ENCODE measurements around the gene FSTL4.
"Not testable (repeated sequence)": the region's sequence is repeated elsewhere in the genome, so short reads cannot be mapped to it uniquely, and the experiment has no call there.

The FSTL4 gene

DNA sequence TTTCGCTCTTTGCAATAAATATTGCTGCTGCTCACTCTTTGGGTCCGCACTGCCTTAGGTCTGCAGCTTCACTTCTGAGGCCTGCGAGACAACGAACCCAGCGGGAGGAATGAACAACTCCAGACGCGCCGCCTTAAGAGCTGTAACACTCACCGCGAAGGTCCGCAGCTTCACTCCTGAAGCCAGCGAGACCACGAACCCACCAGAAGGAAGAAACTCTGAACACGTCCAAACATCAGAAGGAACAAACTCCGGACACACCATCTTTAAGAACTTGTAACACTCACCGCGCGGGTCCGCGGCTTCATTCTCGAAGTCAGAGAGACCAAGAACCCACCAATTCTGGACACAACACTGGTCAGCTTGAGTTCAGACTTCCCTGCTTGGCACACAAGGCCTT lies 217.1 kb downstream of the FSTL4 start:
- H3K4me1 ChIP-seq (ENCODE audit: control insufficient read depth in 2 of 2, insufficient read depth in 2 of 2, low read length in 2 of 2); H3K27me3 ChIP-seq (ENCODE audit: control insufficient read depth in 2 of 2, insufficient read depth in 2 of 2, low read length in 2 of 2); H3K9ac ChIP-seq (ENCODE audit: low read depth in 1 of 2, low read length in 2 of 2); H3K4me3 ChIP-seq (ENCODE audit: low read length in 2 of 2); H3K36me3 ChIP-seq (ENCODE audit: control insufficient read depth in 2 of 2, insufficient read depth in 2 of 2, low read length in 2 of 2); H3K9me3 ChIP-seq (ENCODE audit: control insufficient read depth in 2 of 2, low read length in 2 of 2); H3K27ac ChIP-seq (ENCODE audit: low read depth in 2 of 2, low read length in 2 of 2): not testable (repeated sequence)

- not testable (repeated sequence) for H3K36me3 ChIP-seq (ENCODE audit: control insufficient read depth in 2 of 2, insufficient read depth in 2 of 2, low read length in 2 of 2); H3K4me1 ChIP-seq (ENCODE audit: control insufficient read depth in 2 of 2, insufficient read depth in 2 of 2, low read length in 2 of 2); H3K4me3 ChIP-seq (ENCODE audit: low read length in 2 of 2); H3K27ac ChIP-seq (ENCODE audit: low read depth in 2 of 2, low read length in 2 of 2); H3K9ac ChIP-seq (ENCODE audit: low read depth in 1 of 2, low read length in 2 of 2); H3K27me3 ChIP-seq (ENCODE audit: control insufficient read depth in 2 of 2, insufficient read depth in 2 of 2, low read length in 2 of 2); H3K9me3 ChIP-seq (ENCODE audit: control insufficient read depth in 2 of 2, low read length in 2 of 2)
Measured at GRCh38 chr5:133394477-133394817, 217.9 kb downstream of the FSTL4 start.

DNA sequence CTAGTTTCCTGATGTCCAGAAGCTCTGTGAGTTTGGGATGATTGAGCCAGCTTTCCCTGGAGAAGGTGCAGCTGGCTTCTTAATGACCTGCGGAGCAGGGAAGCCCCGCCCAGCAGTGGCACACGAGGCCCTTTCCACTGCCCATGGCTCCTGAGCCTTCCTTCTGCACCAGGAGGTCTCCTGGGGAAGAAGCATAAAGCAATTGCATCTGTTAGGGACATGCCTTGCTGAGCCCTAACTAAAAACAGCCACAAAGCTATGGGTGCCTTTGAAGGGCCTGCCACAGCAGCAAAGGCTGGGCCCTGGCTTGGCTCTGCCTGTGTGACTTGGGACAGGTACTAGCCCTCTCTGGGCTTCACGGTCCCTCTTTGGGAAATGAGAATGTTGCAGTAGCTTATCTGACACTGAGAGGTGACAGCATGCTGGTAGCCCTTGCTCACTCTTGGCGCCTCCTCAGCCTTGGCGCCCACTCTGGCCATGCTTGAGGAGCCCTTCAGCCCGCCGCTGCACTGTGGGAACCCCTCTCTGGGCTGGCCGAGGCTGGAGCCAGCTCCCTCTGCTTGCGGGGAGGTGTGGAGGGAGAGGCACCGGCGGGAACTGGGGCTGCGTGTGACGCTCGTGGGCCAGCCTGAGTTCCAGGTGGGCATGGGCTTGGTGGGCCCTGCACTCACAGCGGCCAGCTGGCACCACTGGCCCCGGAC lies 218.4 kb downstream of the FSTL4 start:
- peaks cover 0 to 4% of the 10 kb centered on the region in 2 donors for H3K27me3 ChIP-seq (ENCODE audit: control insufficient read depth in 2 of 2, insufficient read depth in 2 of 2, low read length in 2 of 2)
- H3K4me3 ChIP-seq (ENCODE audit: low read length in 2 of 2), result no peak overlapping the region
- no peaks in the 10 kb centered on the region for H3K9me3 ChIP-seq (ENCODE audit: control insufficient read depth in 2 of 2, low read length in 2 of 2)
- H3K36me3 ChIP-seq (ENCODE audit: control insufficient read depth in 2 of 2, insufficient read depth in 2 of 2, low read length in 2 of 2), result no peaks in the 10 kb centered on the region
- no peak overlapping the region for H3K9ac ChIP-seq (ENCODE audit: low read depth in 1 of 2, low read length in 2 of 2)
- no peaks in the 10 kb centered on the region for H3K4me1 ChIP-seq (ENCODE audit: control insufficient read depth in 2 of 2, insufficient read depth in 2 of 2, low read length in 2 of 2)
- H3K27ac ChIP-seq (ENCODE audit: low read depth in 2 of 2, low read length in 2 of 2), result no peak overlapping the region

GRCh38 chr5:133392448-133392847 lies 219.9 kb downstream of the FSTL4 start:
- Histone ChIP-seq H3K27me3 (ENCODE audit: control insufficient read depth in 2 of 2, insufficient read depth in 2 of 2, low read length in 2 of 2) (peaks cover 0 to 4% of the 10 kb centered on the region in 2 donors), H3K4me3 (ENCODE audit: low read length in 2 of 2) (no peak overlapping the region), H3K27ac (ENCODE audit: low read depth in 2 of 2, low read length in 2 of 2) (no peak overlapping the region), H3K4me1 (ENCODE audit: control insufficient read depth in 2 of 2, insufficient read depth in 2 of 2, low read length in 2 of 2) (no peaks in the 10 kb centered on the region), H3K9me3 (ENCODE audit: control insufficient read depth in 2 of 2, low read length in 2 of 2) (no peaks in the 10 kb centered on the region), H3K36me3 (ENCODE audit: control insufficient read depth in 2 of 2, insufficient read depth in 2 of 2, low read length in 2 of 2) (no peaks in the 10 kb centered on the region), H3K9ac (ENCODE audit: low read depth in 1 of 2, low read length in 2 of 2) (no peak overlapping the region)

DNA sequence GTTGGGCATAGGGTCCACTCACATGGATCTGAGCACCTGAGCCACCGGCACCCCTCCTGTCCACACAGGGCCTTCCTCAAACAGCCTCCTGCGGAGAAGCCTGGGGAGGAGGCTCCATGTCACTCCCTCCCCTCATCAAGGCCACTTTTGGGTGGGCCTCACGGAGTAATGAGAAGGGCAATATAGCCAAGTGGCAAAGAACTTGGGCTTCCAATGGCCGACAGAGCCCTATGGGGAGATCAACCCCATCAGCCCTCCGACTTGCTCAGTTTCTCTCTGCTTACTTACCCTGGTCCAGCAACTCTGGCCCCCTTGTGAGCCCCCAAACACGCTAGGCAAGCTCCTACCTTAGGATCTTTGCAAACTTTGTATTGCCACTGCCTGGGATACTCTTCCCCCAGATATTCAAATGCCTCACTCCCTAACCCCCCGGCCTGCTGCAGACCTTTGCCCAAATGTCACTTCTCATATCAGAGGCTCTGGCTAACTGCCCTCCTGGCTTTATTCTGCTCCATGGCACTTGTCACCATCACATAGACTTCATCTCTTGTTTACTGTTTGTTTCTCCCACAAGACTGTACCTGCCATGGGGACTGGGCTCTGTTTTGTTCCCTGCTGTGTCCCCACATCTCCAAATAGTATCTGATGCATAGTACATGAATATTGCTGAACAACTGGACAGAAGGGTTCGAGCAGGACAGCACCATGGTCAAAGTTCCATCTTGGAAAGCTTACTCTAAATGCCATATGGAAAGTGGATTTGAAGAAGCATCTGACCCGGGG lies 220.8 kb downstream of the FSTL4 start:
- no peak overlapping the region for H3K9ac ChIP-seq (ENCODE audit: low read depth in 1 of 2, low read length in 2 of 2)
- no peaks in the 10 kb centered on the region for H3K9me3 ChIP-seq (ENCODE audit: control insufficient read depth in 2 of 2, low read length in 2 of 2)
- no peak overlapping the region for H3K4me3 ChIP-seq (ENCODE audit: low read length in 2 of 2)
- H3K36me3 ChIP-seq (ENCODE audit: control insufficient read depth in 2 of 2, insufficient read depth in 2 of 2, low read length in 2 of 2), result no peaks in the 10 kb centered on the region
- H3K4me1 ChIP-seq (ENCODE audit: control insufficient read depth in 2 of 2, insufficient read depth in 2 of 2, low read length in 2 of 2), result no peaks in the 10 kb centered on the region
- H3K27ac ChIP-seq (ENCODE audit: low read depth in 2 of 2, low read length in 2 of 2), result no peak overlapping the region
- H3K27me3 ChIP-seq (ENCODE audit: control insufficient read depth in 2 of 2, insufficient read depth in 2 of 2, low read length in 2 of 2), result peaks cover 0 to 4% of the 10 kb centered on the region in 2 donors

DNA sequence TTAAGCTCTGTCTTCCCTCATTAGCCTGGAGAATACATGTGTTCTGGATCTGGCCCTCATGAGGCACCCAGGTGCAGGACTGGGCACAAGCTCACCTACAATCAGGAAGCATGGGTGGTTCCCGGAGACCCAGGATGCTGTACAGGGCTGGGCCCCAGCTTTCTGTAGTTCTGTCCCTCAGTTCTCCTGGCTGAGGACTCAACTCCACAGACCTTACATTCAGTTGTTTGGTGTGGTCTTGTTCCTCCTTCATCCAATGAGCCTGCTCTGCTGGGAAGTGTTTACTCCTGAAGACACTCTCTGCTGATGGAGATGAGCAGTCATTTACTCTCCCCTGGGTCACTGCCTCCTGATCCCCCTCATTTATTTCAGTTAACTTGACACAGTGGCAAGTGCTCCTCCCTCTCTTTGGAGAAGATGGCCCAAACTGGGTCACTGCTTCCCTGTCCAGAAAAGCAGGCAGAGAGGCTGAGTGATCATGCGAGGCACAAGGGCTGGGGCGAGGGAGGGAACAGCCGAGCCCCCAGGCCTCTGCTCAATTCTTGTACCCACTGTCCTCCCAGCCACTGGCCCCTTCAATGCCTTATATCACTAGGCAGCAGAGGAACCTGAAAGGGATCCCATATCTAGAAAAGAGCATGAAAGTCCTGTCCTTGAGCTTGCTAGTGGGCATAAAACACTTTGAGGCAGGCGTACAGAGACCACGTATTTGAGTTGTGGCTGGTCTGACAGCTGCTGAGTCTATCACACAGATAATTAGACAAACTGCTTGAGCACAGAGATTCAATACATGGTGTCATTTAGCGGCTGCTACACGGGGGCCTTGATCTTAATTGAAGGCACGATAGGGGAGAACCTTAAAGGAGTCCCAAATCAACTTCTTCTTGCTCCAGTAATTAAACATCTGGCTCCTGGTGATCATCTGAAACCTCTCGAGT lies 221.7 kb downstream of the FSTL4 start:
- no peak overlapping the region for H3K27ac ChIP-seq (ENCODE audit: low read depth in 2 of 2, low read length in 2 of 2)
- peaks cover 0 to 4% of the 10 kb centered on the region in 2 donors for H3K27me3 ChIP-seq (ENCODE audit: control insufficient read depth in 2 of 2, insufficient read depth in 2 of 2, low read length in 2 of 2)
- no peaks in the 10 kb centered on the region for H3K36me3 ChIP-seq (ENCODE audit: control insufficient read depth in 2 of 2, insufficient read depth in 2 of 2, low read length in 2 of 2)
- H3K9ac ChIP-seq (ENCODE audit: low read depth in 1 of 2, low read length in 2 of 2), result no peak overlapping the region
- H3K4me1 ChIP-seq (ENCODE audit: control insufficient read depth in 2 of 2, insufficient read depth in 2 of 2, low read length in 2 of 2), result no peaks in the 10 kb centered on the region
- no peaks in the 10 kb centered on the region for H3K9me3 ChIP-seq (ENCODE audit: control insufficient read depth in 2 of 2, low read length in 2 of 2)
- H3K4me3 ChIP-seq (ENCODE audit: low read length in 2 of 2), result no peak overlapping the region

DNA sequence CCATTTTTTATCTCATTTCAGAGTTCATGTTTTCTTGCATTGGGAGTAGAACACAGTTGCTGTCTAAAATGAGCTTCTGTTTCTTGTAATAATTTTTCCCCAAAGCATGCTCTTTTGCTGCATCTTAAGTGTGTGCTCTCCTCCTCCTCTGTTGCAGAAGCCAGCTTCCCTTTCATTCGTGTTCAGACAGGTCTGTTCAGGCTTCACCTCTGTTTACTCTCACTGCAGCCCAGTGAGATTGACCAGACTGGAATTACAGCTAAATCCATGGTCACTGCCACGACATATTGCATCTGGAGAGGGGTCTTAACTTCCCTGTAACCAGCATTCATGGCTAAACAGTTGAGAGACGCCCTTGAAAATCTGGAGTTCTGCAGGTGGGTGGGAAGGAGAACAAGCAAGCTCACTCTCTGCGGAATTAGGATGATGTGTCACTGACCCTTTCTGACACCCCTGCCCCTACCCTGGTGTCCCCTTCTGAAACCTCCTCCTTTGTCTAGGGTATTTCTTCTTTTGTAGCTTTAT lies 223.2 kb downstream of the FSTL4 start:
- no peak overlapping the region for H3K4me3 ChIP-seq (ENCODE audit: low read length in 2 of 2)
- no peaks in the 10 kb centered on the region for H3K4me1 ChIP-seq (ENCODE audit: control insufficient read depth in 2 of 2, insufficient read depth in 2 of 2, low read length in 2 of 2)
- H3K27ac ChIP-seq (ENCODE audit: low read depth in 2 of 2, low read length in 2 of 2), result no peak overlapping the region
- no peaks in the 10 kb centered on the region for H3K9me3 ChIP-seq (ENCODE audit: control insufficient read depth in 2 of 2, low read length in 2 of 2)
- no peaks in the 10 kb centered on the region for H3K36me3 ChIP-seq (ENCODE audit: control insufficient read depth in 2 of 2, insufficient read depth in 2 of 2, low read length in 2 of 2)
- H3K27me3 ChIP-seq (ENCODE audit: control insufficient read depth in 2 of 2, insufficient read depth in 2 of 2, low read length in 2 of 2), result peaks cover 0 to 4% of the 10 kb centered on the region in 2 donors
- no peak overlapping the region for H3K9ac ChIP-seq (ENCODE audit: low read depth in 1 of 2, low read length in 2 of 2)

- Histone ChIP-seq H3K9me3 (ENCODE audit: control insufficient read depth in 2 of 2, low read length in 2 of 2) (no peaks in the 10 kb centered on the region), H3K27me3 (ENCODE audit: control insufficient read depth in 2 of 2, insufficient read depth in 2 of 2, low read length in 2 of 2) (peaks cover 0 to 4% of the 10 kb centered on the region in 2 donors), H3K27ac (ENCODE audit: low read depth in 2 of 2, low read length in 2 of 2) (no peak overlapping the region), H3K9ac (ENCODE audit: low read depth in 1 of 2, low read length in 2 of 2) (no peak overlapping the region), H3K4me1 (ENCODE audit: control insufficient read depth in 2 of 2, insufficient read depth in 2 of 2, low read length in 2 of 2) (no peaks in the 10 kb centered on the region), H3K4me3 (ENCODE audit: low read length in 2 of 2) (no peak overlapping the region), H3K36me3 (ENCODE audit: control insufficient read depth in 2 of 2, insufficient read depth in 2 of 2, low read length in 2 of 2) (no peaks in the 10 kb centered on the region)
Measured at GRCh38 chr5:133387621-133388020, 224.7 kb downstream of the FSTL4 start.

GRCh38 chr5:133387091-133387490 lies 225.2 kb downstream of the FSTL4 start:
- H3K9ac ChIP-seq (ENCODE audit: low read depth in 1 of 2, low read length in 2 of 2), result no peak overlapping the region
- H3K4me1 ChIP-seq (ENCODE audit: control insufficient read depth in 2 of 2, insufficient read depth in 2 of 2, low read length in 2 of 2), result no peaks in the 10 kb centered on the region
- peaks cover 0 to 4% of the 10 kb centered on the region in 2 donors for H3K27me3 ChIP-seq (ENCODE audit: control insufficient read depth in 2 of 2, insufficient read depth in 2 of 2, low read length in 2 of 2)
- no peak overlapping the region for H3K27ac ChIP-seq (ENCODE audit: low read depth in 2 of 2, low read length in 2 of 2)
- H3K4me3 ChIP-seq (ENCODE audit: low read length in 2 of 2), result no peak overlapping the region
- H3K36me3 ChIP-seq (ENCODE audit: control insufficient read depth in 2 of 2, insufficient read depth in 2 of 2, low read length in 2 of 2), result no peaks in the 10 kb centered on the region
- H3K9me3 ChIP-seq (ENCODE audit: control insufficient read depth in 2 of 2, low read length in 2 of 2), result no peaks in the 10 kb centered on the region

DNA sequence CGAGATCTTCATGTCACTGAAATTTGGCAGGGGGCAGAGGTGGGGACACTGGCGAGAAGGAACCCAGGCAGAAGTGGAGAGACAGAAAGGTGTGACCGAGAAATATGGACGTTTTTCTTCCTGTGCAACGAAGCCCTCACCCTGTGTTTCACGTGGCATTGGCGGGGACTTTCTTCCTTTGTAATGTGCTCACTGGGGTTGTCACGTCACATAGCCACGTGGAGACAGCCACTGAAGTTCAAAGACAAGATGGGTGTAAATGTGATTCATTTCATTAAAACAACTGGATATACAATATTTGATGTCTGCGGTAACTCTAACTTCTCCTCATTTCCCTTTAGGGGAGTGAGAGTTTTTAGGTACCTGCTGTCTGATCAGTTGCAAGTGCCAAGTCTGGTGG lies 225.7 kb downstream of the FSTL4 start:
- H3K27ac ChIP-seq (ENCODE audit: low read depth in 2 of 2, low read length in 2 of 2), result no peak overlapping the region
- no peak overlapping the region for H3K9ac ChIP-seq (ENCODE audit: low read depth in 1 of 2, low read length in 2 of 2)
- H3K4me3 ChIP-seq (ENCODE audit: low read length in 2 of 2), result no peak overlapping the region
- H3K9me3 ChIP-seq (ENCODE audit: control insufficient read depth in 2 of 2, low read length in 2 of 2), result no peaks in the 10 kb centered on the region
- no peaks in the 10 kb centered on the region for H3K36me3 ChIP-seq (ENCODE audit: control insufficient read depth in 2 of 2, insufficient read depth in 2 of 2, low read length in 2 of 2)
- peaks cover 0 to 4% of the 10 kb centered on the region in 2 donors for H3K27me3 ChIP-seq (ENCODE audit: control insufficient read depth in 2 of 2, insufficient read depth in 2 of 2, low read length in 2 of 2)
- no peaks in the 10 kb centered on the region for H3K4me1 ChIP-seq (ENCODE audit: control insufficient read depth in 2 of 2, insufficient read depth in 2 of 2, low read length in 2 of 2)

Data from mucosa of rectum (tissue), 2 donors.